DMS79 (cell line): ENCODE data around the gene INS.

Source experiments
- DNase-seq: peaks from one replicate; lab custom pipeline; 2025; lab: John Stamatoyannopoulos, UW

The INS gene

DNA sequence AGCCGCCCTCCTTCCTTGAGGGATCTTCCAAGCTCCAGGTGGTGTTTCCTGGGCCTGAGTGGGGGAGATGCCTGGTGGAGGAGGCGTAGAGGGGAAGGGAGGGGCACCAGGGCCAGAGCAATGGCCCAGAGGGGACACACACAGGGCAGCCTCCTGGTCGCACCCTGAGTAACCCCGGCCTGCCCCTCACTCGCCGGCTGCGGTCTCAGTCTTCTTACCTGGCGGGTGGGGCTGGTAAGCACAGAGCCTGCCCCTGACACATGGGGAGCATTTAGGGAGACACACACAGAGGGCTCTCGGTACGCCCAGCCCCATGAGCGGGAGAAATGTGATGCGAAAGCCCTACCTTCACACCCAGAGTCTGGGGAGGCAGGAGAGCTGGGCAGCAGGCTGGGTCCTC, 45.7 kb downstream of the INS start:
- no peak for DNase-seq

DNA sequence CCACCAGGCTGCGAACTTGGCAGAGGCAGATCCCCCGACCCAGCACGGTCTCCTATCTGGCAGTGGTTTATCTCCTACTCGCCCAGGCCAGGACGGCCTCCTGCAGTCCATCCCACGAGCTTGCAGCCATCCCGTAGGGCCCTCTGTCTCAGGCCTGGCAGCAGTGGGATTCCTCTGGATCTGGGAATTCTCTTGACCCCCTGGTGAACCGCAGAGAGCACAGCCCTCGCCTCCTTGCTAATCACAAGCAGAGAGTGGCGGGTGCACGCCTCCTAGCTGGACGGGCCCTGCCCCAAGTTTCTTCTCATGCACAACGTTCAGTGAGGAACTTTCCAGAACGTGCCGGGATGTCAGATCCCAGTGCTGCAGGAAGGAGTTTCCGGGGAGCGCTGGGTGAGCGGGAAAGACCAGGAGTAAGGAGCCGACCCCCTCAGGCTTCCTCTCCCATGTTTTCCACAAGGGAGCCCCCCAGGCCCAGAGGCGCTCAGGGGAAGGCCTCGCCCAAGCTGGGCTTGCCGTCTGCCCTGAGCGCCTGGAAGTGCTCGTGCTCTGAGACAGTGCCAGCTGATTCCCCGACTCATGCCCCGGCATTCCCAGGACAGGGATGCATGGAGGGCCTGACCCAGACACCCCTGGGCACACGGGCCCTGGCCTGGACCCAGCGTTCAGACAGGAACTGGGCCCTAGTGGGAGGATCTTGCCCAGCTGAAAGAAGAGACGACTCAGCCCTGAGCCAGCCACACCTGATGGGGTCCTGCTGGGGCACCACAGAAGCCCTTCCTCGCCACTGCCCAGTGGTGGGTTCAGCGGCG, 46.4 kb downstream of the INS start:
- no peak for DNase-seq

DNA sequence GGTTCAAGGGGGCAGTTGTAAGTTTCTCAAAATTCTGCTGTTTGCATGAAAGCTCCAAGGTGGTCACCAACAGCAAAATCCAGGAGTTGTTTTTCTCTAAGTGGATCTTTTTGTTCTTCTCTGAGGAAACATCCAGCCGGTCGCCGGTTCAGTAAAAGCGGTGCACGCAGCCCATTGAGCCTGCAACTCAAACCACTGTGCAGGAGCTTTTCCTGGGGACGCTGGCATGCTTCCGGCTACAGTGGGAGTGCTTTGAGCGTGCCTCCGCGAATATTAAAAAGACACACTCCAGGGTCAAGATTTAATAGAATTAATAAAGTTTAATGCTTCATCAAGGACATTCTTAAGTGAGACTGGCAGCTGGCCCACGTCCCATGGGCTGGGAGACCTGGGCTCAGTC, 47.2 kb downstream of the INS start:
- no peak for DNase-seq

DNA sequence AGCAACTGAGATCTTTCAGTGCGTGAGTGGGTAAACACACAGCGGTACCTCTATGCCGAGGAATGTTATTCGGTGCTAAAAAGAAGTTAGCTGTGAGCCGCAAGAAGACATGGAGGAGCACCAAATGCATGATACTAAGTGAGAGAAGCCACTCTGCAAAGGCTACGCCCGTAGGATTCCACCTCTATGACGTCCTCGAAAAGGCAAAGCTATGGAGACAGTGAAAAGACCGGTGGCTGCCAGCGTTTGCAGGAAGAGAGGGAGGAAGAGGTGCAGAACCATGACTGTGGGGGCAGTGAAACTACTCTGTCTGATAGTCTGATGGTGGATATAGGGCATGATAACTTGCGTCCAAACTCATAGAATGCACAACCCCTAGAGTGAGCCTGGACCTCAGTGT, 50.5 kb downstream of the INS start:
- no peak for DNase-seq
